ENCODE results near the gene MYO15A.

The MYO15A gene

DNA sequence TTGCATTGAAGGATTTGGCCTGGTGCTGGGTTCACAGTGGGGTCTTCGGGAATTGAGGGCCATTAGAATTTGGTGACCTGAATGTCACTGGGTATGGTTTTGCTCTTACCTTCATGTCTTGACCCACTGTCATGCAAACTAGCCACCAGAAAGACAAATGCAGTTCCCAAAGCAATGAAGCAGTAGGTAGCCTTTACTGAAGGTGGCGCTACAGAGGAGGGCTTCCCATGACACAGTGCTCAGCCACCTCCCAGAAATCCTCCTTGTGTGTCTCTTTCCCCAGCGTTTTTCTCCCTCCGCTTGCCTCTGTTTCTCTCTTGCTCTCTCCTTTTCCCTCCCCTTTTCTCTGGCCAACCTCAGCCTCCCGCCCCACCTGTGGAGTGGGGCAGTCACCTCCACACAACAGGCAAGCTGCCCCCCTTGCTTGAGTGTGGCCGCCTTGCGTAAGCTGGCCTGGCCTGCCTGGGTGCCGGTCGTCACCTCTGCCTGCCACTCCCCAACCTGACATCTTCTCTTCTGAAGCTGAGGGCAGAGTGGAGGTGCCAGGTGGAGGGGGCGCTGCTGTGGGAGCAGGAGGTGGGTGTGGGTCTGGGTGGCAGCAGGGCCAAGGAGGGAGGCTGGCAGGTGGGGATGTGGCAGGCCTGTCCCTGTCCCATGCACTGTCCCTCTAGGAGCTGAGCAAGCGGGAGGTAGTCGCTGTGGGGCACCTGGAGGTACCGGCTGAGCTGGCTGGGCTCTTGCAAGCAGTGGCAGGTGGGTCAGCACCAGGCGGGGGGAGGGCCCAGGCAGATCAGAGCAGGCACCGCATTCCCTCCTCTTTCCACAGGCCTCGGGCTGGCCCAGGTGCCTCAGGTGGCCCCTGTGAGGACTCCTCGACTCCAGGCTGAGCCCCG lies 34.7 kb downstream of the MYO15A start:
- H4K91ac ChIP-seq (ENCODE audit: low read length): no peak overlapping the region
- WGBS: 74% methylated on average over 16 of the region's 18 CpGs

DNA sequence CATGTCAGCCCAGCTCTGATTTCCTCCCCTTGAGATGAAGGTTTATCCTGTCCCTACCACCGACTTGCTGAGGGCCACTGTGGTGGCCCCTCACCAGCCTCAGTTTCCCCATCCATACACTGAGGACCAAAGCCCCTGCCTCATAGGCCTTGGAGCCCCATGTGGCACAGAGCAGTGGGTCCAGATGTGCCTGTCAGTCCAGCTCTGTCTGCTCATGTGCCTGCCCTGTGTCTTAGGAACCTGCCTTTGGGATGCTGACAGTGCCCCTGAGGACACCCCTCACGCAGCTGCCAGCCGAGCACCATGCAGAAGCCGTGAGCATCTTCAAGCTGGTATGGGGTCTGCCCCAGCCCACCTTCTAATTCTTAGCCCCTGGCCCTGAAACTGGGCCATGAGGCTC lies 35.7 kb downstream of the MYO15A start:
- Histone ChIP-seq H2BK15ac (ENCODE audit: low read depth, poor library complexity, severe bottlenecking) (no peak overlapping the region), H3K79me1 (replicated peaks; ENCODE audit: low read length, poor library complexity, severe bottlenecking) (no peaks in the 10 kb centered on the region), H3K4ac (ENCODE audit: low read depth in 1 of 2, low read length in 2 of 2) (no peak overlapping the region), H3K23ac (ENCODE audit: low read length in 2 of 2) (no peak overlapping the region), H2BK12ac (ENCODE audit: low read length in 2 of 2) (no peak overlapping the region), H2AK5ac (ENCODE audit: low read length, severe bottlenecking) (no peak overlapping the region), H2AFZ (ENCODE audit: low read depth, low read length) (no peak overlapping the region), H3K9ac (ENCODE audit: low read length) (no peak overlapping the region), H3K9me3 (ENCODE audit: control insufficient read depth, low read length) (no peaks in the 10 kb centered on the region), H4K8ac (ENCODE audit: low read length) (no peak overlapping the region), H2BK120ac (ENCODE audit: low read depth, low read length) (no peak overlapping the region), H2BK5ac (ENCODE audit: low read depth, low read length, poor library complexity, severe bottlenecking) (no peak overlapping the region), H3K27me3 (ENCODE audit: control insufficient read depth in 1 of 2, insufficient read depth in 1 of 2, low read length in 2 of 2) (peaks cover 13 to 18% of the 10 kb centered on the region in 2 experiments), H4K91ac (ENCODE audit: low read length) (no peak overlapping the region), H3K18ac (ENCODE audit: low read depth in 1 of 2, low read length in 2 of 2) (no peak overlapping the region), H3K4me1 (ENCODE audit: control insufficient read depth, insufficient read depth, low read depth, low read length) (peaks cover 5% of the 10 kb centered on the region), H3K4me2 (ENCODE audit: low read length, poor library complexity, severe bottlenecking) (no peak overlapping the region), H3K14ac (ENCODE audit: low read length in 2 of 2) (no peak overlapping the region), H3K36me3 (ENCODE audit: control insufficient read depth in 1 of 2, insufficient read depth in 2 of 2, low read depth in 1 of 2, low read length in 2 of 2) (no peaks in the 10 kb centered on the region), H3K4me3 (ENCODE audit: insufficient read depth in 1 of 2, low read depth in 1 of 2, low read length in 2 of 2) (no peak overlapping the region), H3K27ac (ENCODE audit: low read length, poor library complexity, severe bottlenecking) (no peak overlapping the region)
- WGBS: 84% methylated on average over 4 of the region's 4 CpGs
- DNase-seq: no peak

More for the DNA sequence above, 34.7 kb downstream of the MYO15A start:
- H2BK15ac ChIP-seq (ENCODE audit: low read depth, poor library complexity, severe bottlenecking): no peak overlapping the region
- no peak overlapping the region for H3K4me2 ChIP-seq (ENCODE audit: low read length, poor library complexity, severe bottlenecking)
- H3K4me3 ChIP-seq (ENCODE audit: insufficient read depth in 1 of 2, low read depth in 1 of 2, low read length in 2 of 2): no peak overlapping the region
- H4K8ac ChIP-seq (ENCODE audit: low read length): no peak overlapping the region
- H2AK5ac ChIP-seq (ENCODE audit: low read length, severe bottlenecking): no peak overlapping the region
- H3K18ac ChIP-seq (ENCODE audit: low read depth in 1 of 2, low read length in 2 of 2): no peak overlapping the region
- H2BK12ac ChIP-seq (ENCODE audit: low read length in 2 of 2): no peak overlapping the region
- no peak overlapping the region for H2BK5ac ChIP-seq (ENCODE audit: low read depth, low read length, poor library complexity, severe bottlenecking)
- no peak overlapping the region for H2AFZ ChIP-seq (ENCODE audit: low read depth, low read length)
- H2BK120ac ChIP-seq (ENCODE audit: low read depth, low read length): no peak overlapping the region
- no peak overlapping the region for H3K9ac ChIP-seq (ENCODE audit: low read length)
- H3K14ac ChIP-seq (ENCODE audit: low read length in 2 of 2): peak overlapping the region in 1 of 2 experiments; percentile 62
- H3K4ac ChIP-seq (ENCODE audit: low read depth in 1 of 2, low read length in 2 of 2): no peak overlapping the region
- H3K9me3 ChIP-seq (ENCODE audit: control insufficient read depth, low read length): no peaks in the 10 kb centered on the region
- H3K23ac ChIP-seq (ENCODE audit: low read length in 2 of 2): no peak overlapping the region
- no peaks in the 10 kb centered on the region for H3K36me3 ChIP-seq (ENCODE audit: control insufficient read depth in 1 of 2, insufficient read depth in 2 of 2, low read depth in 1 of 2, low read length in 2 of 2)
- peaks cover 5% of the 10 kb centered on the region for H3K4me1 ChIP-seq (ENCODE audit: control insufficient read depth, insufficient read depth, low read depth, low read length)
- no peaks in the 10 kb centered on the region for H3K79me1 ChIP-seq (replicated peaks; ENCODE audit: low read length, poor library complexity, severe bottlenecking)
- no peak overlapping the region for H3K27ac ChIP-seq (ENCODE audit: low read length, poor library complexity, severe bottlenecking)
- peaks cover 13 to 18% of the 10 kb centered on the region in 2 experiments for H3K27me3 ChIP-seq (ENCODE audit: control insufficient read depth in 1 of 2, insufficient read depth in 1 of 2, low read length in 2 of 2)
- peak; percentile 22 for DNase-seq

DNA sequence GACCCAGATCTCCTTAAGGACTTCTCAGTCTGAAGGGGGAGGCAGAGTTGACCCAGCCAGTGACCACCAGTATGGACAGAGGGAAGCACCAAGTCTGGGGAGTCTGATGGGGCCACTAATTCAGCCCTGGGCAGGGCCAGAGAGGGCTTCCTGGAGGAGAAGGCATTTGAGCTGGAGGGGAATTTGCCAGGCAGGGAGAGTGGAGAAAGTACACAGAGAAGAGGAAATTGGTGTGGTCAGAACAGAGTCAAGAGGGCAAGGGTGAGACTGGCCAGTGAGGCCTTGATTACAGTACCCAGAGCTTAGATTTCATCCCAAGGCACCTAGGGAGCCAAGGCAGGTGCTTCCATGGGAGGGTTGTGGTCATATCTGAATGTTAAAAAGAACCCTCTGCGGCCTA lies 36.3 kb downstream of the MYO15A start:
- Histone ChIP-seq H3K4ac (ENCODE audit: low read depth in 1 of 2, low read length in 2 of 2) (no peak overlapping the region), H3K14ac (ENCODE audit: low read length in 2 of 2) (no peak overlapping the region), H3K23ac (ENCODE audit: low read length in 2 of 2) (no peak overlapping the region), H3K79me1 (replicated peaks; ENCODE audit: low read length, poor library complexity, severe bottlenecking) (no peaks in the 10 kb centered on the region), H2AK5ac (ENCODE audit: low read length, severe bottlenecking) (no peak overlapping the region), H3K9ac (ENCODE audit: low read length) (no peak overlapping the region), H2BK15ac (ENCODE audit: low read depth, poor library complexity, severe bottlenecking) (no peak overlapping the region), H4K8ac (ENCODE audit: low read length) (no peak overlapping the region), H2BK120ac (ENCODE audit: low read depth, low read length) (no peak overlapping the region), H2BK12ac (ENCODE audit: low read length in 2 of 2) (no peak overlapping the region), H4K91ac (ENCODE audit: low read length) (no peak overlapping the region), H3K4me2 (ENCODE audit: low read length, poor library complexity, severe bottlenecking) (no peak overlapping the region), H3K36me3 (ENCODE audit: control insufficient read depth in 1 of 2, insufficient read depth in 2 of 2, low read depth in 1 of 2, low read length in 2 of 2) (no peaks in the 10 kb centered on the region), H3K4me1 (ENCODE audit: control insufficient read depth, insufficient read depth, low read depth, low read length) (peaks cover 2% of the 10 kb centered on the region), H3K4me3 (ENCODE audit: insufficient read depth in 1 of 2, low read depth in 1 of 2, low read length in 2 of 2) (no peak overlapping the region), H2AFZ (ENCODE audit: low read depth, low read length) (no peak overlapping the region), H3K27ac (ENCODE audit: low read length, poor library complexity, severe bottlenecking) (no peak overlapping the region), H3K18ac (ENCODE audit: low read depth in 1 of 2, low read length in 2 of 2) (no peak overlapping the region), H3K9me3 (ENCODE audit: control insufficient read depth, low read length) (no peaks in the 10 kb centered on the region), H3K27me3 (ENCODE audit: control insufficient read depth in 1 of 2, insufficient read depth in 1 of 2, low read length in 2 of 2) (peaks cover 13 to 18% of the 10 kb centered on the region in 2 experiments), H2BK5ac (ENCODE audit: low read depth, low read length, poor library complexity, severe bottlenecking) (no peak overlapping the region)
- 69% methylated on average over 1 of the region's 1 CpG for WGBS
- no peak for DNase-seq

- no peak overlapping the region for H3K4ac ChIP-seq (ENCODE audit: low read depth in 1 of 2, low read length in 2 of 2)
- H2BK120ac ChIP-seq (ENCODE audit: low read depth, low read length): no peak overlapping the region
- no peak overlapping the region for H3K18ac ChIP-seq (ENCODE audit: low read depth in 1 of 2, low read length in 2 of 2)
- H4K91ac ChIP-seq (ENCODE audit: low read length): no peak overlapping the region
- H3K79me1 ChIP-seq (replicated peaks; ENCODE audit: low read length, poor library complexity, severe bottlenecking): no peaks in the 10 kb centered on the region
- no peak overlapping the region for H3K14ac ChIP-seq (ENCODE audit: low read length in 2 of 2)
- H2AK5ac ChIP-seq (ENCODE audit: low read length, severe bottlenecking): no peak overlapping the region
- DNase-seq: no peak
- no peak overlapping the region for H2BK15ac ChIP-seq (ENCODE audit: low read depth, poor library complexity, severe bottlenecking)
- no peak overlapping the region for H2BK5ac ChIP-seq (ENCODE audit: low read depth, low read length, poor library complexity, severe bottlenecking)
- peaks cover 13 to 18% of the 10 kb centered on the region in 2 experiments for H3K27me3 ChIP-seq (ENCODE audit: control insufficient read depth in 1 of 2, insufficient read depth in 1 of 2, low read length in 2 of 2)
- H2AFZ ChIP-seq (ENCODE audit: low read depth, low read length): no peak overlapping the region
- no peak overlapping the region for H3K23ac ChIP-seq (ENCODE audit: low read length in 2 of 2)
- H4K8ac ChIP-seq (ENCODE audit: low read length): no peak overlapping the region
- H3K9me3 ChIP-seq (ENCODE audit: control insufficient read depth, low read length): no peaks in the 10 kb centered on the region
- H2BK12ac ChIP-seq (ENCODE audit: low read length in 2 of 2): no peak overlapping the region
- H3K27ac ChIP-seq (ENCODE audit: low read length, poor library complexity, severe bottlenecking): no peak overlapping the region
- no peak overlapping the region for H3K4me2 ChIP-seq (ENCODE audit: low read length, poor library complexity, severe bottlenecking)
- no peak overlapping the region for H3K4me3 ChIP-seq (ENCODE audit: insufficient read depth in 1 of 2, low read depth in 1 of 2, low read length in 2 of 2)
- peaks cover 3% of the 10 kb centered on the region for H3K4me1 ChIP-seq (ENCODE audit: control insufficient read depth, insufficient read depth, low read depth, low read length)
- WGBS: 92% methylated on average over 13 of the region's 13 CpGs
- H3K9ac ChIP-seq (ENCODE audit: low read length): no peak overlapping the region
- no peaks in the 10 kb centered on the region for H3K36me3 ChIP-seq (ENCODE audit: control insufficient read depth in 1 of 2, insufficient read depth in 2 of 2, low read depth in 1 of 2, low read length in 2 of 2)
Measured at GRCh38 chr17:18145811-18146210, 37.3 kb downstream of the MYO15A start.

All from mesenchymal stem cell (in vitro differentiated cells and primary cell).